GM12874 (cell line): ENCODE measurements around the gene AVPI1.

Source experiments
- CTCF ChIP-seq: IDR thresholded peaks from 2 replicates; pipeline ENCODE4 v1.5.1; 2011; ENCODE audit warnings: low read depth, mild to moderate bottlenecking, control low read depth, low read length, moderate library complexity; ENCODE audit not compliant: insufficient read depth

Gene AVPI1, protein sequence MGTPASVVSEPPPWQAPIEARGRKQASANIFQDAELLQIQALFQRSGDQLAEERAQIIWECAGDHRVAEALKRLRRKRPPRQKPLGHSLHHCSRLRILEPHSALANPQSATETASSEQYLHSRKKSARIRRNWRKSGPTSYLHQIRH

GRCh38 chr10:97686962-97687784, at the start of gene AVPI1:
Gene AVPI1 (minus strand): TSS chr10:97687241. CDS start chr10:97679905, 7,336 bp downstream.
- TF ChIP-seq CTCF = no peak

DNA sequence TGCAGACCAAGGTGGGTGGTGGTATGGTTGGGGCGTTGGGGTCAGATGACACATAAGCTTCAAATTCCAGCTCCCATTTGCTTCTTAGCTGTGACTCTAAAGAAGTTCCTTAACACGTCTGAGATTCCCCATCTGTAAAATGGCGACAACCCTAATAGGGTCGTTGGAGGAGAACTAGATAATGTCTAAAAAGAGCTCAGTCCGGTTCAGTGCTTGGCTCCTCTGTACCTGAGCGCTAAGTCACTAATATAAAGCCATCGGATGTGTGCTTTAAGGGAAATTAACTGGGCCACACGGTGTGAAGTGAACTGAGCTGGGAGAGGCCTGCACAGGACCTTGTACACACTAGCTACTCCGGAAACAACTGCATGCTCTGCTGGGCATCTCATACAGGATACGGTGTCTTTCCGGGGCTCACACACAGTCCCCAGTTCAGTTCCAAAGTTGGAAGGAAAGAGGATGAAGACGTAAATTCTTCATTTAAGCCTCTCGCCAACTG, 49.4 kb upstream of the AVPI1 start:
- no peak for TF ChIP-seq CTCF

GRCh38 chr10:97734021-97734420, 47.0 kb upstream of the AVPI1 start:
- TF ChIP-seq CTCF = no peak

- TF ChIP-seq CTCF = no peak
Measured at GRCh38 chr10:97733256-97733655, 46.2 kb upstream of the AVPI1 start.

GRCh38 chr10:97732052-97732359, 45.0 kb upstream of the AVPI1 start:
- TF ChIP-seq CTCF = no peak

GRCh38 chr10:97731346-97732051, 44.5 kb upstream of the AVPI1 start:
- TF ChIP-seq CTCF = peak; percentile 76

DNA sequence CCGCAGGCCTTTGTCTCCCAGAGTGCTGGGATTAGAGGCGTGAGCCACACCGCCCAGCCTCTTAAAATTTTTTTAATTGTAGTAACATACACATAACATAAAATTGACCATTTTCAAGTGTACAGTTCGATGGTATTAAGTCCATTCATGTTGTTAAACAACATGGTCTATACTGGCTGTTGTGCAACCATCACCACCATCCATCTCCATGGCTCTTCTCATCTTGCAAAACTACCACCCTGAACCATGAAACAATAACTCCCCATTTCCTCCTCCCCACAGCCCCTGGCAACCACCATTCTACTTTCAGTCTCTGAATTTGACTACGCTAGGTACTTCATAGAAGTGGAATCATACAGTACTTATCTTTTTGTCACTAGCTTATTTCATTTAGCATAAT, 42.0 kb upstream of the AVPI1 start:
- no peak for TF ChIP-seq CTCF
